ENCODE measurements around the gene CEACAM21.

CEACAM21 gene

DNA sequence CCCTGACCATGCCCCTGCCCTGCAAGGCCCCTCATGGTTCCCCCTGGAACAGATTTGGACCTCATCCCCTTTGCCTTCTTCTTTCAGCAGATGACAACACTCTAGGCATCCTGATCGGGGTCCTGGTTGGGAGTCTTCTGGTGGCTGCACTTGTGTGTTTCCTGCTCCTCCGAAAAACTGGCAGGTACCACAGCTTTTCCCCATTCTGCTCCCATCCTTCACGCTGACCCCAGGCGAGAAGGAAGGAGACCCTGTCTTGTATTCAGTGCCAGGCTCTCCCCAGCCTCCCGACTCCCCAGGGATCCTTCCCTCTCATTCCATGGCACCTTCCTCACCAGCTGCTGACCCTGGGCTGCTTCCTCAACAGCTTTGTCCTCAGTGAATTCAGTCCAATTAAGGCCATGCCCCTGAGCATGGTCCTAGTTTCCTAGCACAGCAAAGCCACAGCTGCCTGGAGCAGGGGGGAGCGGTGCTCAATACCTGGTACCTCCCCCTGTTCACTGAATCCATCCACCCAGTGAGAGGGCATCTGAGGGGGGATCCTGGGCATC lies 8.4 kb downstream of the CEACAM21 start:
- no peak for FAIRE-seq
- no peak for DNase-seq (ENCODE audit: insufficient read length, low spot score)

DNA sequence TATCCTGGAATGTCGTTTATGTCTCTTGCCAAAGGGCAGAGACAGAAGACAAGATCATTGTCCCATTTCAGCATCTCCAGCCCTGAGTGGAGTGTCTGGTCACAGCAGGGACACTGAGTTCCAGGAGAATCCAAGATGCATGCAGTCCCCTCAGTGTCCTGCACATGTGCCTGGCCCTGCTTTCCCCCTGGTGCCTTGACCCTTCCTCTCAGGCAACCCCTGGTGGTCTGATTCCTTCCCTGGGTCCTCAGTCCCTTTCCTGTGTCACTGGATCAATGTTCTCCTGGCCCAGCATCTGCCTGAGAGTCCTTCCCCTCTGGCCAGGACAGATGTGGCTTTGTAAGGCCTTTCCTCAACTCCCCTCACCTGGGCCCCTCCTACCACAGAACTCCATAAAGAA lies 9.0 kb downstream of the CEACAM21 start:
- FAIRE-seq (no peak), DNase-seq (ENCODE audit: insufficient read length, low spot score) (no peak)

DNA sequence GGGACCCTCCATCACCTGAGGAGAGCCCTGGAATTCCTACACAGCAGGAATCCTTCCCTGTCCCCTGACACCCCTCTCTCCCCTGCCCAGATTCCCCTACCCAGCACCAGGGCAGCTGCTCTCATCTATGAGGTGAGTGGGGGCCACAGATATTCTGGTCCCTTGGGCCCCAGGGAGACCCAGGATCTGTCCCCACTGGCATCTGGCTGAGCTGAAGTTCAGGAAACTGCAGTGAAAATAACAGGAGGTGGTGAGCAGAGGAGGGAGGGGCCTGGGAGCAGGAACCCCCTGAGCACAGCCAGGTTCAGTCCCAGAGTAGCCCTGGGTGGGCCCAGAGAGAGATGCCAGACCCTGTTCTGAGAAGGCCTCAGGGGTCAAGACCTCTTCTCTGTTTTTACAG lies 10.1 kb downstream of the CEACAM21 start:
- DNase-seq (ENCODE audit: insufficient read length, low spot score) (no peak), FAIRE-seq (no peak)

DNA sequence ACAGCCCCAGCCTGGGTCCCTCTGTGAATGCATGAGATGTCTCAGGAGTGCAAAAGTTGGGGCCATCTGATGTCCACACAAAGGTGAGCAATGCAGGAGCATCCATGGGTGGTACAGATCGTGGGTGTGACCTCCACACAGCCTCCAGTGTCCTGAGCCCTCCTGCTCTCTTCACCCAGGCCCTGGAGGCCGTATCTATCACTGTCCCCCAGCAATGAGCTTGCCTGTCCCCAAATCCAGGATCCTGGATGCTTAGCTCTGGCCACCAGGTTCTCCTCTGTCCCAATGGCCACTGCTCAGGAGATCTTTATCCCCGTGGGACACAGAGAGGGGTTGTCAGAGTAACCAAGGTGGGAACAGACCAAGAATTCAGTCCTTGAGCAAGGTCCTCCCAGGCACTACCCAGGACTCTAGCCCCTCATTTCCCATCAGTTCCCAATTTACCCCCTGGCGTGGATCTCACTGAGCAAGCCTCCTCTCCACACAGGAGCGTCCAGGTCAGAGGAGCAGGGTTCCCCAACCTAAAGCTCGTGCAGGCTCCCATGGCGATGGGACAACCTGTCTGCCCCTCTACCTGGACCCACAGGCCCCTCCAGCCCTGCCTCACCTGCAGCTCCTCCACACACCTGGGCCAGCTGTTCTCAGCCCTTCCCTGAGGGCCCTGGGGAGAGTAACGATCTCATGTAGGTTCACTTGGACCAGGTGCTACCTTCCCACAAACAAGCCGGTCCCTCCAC lies 11.3 kb downstream of the CEACAM21 start:
- FAIRE-seq (no peak), DNase-seq (ENCODE audit: insufficient read length, low spot score) (no peak)

DNA sequence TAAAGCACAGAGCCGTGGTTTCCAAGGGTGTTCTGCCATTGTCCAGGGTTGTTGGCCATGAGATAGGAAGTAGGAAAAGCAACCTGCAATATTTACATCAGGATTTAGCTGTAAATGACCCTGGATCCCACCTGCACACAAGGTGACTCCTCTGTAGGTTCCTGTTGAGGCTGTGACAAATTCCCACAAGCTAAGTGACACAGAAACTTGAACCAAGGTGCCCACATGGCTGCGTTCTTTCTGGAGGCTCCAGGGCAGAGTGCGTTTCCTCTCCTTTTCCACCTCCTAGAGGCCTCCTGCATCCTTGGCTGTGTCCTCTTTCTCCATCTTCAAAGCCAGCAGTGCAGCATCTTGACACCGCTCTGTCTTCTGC lies 11.9 kb downstream of the CEACAM21 start:
- no peak for DNase-seq (ENCODE audit: insufficient read length, low spot score)

DNA sequence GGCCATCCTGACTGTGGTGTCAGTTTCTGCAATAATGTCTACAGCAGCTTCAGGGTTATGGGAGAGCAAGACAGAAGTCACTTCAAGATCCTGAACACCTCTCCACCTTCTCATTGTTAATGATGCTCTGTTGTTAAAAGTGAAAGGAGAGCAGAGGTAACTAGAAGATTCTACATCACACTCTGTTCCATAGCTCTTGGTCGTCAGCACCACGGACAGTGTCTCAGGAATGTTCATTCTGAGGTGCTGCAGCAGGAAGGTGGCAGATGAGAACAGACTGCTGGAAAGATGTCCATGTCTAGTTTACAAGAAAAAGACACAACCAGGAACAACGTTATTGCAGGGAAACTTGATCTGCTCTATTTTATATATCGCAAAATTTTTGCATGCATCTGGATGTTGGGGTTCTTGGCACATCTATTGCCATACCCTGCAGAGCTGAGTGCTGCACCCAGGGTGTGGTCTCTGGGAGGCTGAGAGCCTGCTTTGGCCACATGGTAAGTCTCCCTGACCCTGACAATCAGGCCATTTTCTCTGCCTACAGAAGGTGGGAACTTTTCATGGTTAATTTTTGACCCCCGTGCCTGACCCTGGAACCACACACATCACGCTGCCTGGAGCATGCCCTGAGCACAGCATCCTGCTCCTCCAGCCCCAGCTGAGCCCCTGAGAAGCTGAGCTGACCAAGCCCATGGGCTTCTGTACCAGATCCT lies 12.7 kb downstream of the CEACAM21 start:
- DNase-seq (ENCODE audit: insufficient read length, low spot score) (no peak), FAIRE-seq (no peak)

More for the DNA sequence above, 11.9 kb downstream of the CEACAM21 start:
- no peak for FAIRE-seq

DNA sequence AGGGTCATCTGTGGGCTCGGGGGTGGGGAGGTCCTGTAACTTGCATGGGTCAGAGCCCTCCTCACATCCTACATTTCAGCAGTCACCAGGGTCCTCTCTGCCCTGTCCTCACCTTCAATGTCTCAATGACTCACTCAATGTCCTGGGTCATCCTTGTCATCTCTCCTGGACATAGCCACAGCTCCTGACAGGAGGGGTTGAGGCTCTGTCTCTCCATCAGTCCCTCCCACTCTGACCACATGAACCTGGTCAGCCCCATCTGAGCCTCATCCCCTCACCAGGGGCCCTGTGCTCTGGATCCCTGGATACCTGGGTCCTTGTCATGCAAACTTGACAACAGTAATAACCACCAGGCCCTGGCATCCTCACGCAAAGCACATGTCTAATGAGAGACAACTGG lies 13.4 kb downstream of the CEACAM21 start:
- FAIRE-seq (no peak), DNase-seq (ENCODE audit: insufficient read length, low spot score) (no peak)

DNA sequence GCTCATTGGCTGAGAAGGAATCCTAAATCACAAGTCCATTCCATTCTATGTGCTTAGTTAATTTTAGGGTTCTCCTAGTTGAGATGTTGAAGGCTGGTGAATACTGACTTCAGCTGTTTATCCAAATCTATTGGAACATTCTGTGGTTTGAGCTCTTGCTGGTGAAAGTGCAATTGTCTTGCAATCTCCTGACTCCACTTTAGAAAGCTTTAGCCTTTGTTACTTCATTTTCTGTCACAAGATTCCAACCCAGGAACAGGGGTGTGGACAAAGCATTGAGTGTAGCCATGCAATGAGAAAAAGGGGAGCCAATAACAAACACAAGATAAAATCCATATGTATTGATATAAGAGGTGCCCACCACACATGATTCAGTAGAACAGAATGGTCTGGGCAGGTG lies 15.0 kb downstream of the CEACAM21 start:
- DNase-seq (ENCODE audit: insufficient read length, low spot score) (no peak), FAIRE-seq (no peak)

DNA sequence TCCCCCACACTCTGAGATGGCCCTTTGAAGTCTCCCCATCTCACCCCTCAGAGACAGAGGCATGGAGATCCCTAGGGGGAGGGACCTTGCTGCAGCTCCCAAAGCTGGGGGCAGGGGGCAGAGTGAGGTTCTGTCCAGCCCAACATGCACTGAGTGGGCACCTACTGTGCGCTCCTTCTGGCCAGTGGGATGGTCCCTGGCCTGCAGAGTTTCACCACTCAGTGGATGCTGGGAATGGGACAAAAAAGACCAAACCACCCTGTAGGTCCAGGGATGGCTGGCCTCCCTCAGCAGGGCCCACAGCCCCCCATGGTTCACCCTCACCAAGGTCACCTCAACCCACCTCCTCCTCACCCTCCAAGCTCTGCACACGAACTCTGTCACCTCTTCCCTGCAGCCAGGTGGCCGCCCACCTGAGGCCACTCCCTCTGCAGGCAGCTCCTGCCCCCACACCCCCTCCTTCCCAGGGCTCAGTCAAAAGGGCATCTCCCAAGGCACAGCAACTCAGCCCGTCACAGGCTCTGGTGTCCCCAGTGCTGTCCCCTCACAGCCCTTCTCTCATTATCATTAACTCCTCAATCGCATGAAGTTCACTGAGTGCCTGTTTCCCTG lies 16.1 kb downstream of the CEACAM21 start:
- FAIRE-seq (no peak), DNase-seq (ENCODE audit: insufficient read length, low spot score) (no peak)

DNA sequence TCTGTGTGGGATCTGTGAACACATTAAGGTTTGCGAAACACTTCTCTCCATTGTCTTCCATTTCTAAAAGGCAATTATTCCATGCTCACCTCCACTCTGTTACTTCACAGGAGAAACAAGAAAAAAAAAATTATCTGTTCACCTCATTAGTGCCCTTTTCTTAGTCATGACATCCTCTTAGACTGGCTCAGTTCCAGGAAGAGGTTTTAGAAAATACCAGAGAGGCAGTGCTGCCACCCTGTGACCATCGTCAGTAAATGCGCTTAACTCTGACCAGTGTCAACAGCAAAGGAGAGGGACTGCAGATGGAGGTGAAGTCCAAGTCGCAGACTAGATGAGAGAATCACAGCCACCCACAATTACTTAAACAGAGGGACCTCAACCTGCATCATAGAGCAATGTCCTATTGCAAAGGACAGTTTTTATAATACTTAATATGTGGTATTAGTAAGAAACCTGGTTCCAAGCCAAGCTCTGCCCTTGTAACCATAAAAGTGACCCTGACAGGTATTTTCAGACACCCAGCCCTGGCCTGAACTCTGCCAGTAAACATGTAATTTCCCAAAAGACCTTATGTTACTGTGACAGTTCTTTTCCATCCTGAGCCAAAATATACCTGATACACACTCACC lies 19.4 kb downstream of the CEACAM21 start:
- DNase-seq (ENCODE audit: insufficient read length, low spot score) (peak; percentile 57), FAIRE-seq (peak; percentile 97)

DNA sequence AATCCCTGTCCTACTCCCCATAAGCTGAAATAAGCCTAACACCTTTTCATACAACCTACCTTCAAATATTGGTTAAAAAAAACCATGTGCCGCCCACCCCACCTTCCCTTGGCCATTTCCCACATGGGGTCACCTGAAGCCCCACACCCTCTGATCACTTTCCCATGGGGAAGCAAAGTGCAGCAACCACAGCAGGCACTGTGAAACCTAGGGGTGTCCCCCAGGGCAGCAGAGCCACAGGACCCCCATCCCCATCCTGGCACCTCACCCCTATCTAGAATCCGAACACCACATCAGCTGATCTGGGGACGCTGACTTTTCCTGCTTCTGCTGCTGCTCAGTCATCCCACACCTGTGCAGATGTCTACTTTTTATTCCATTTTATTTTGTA lies 19.9 kb downstream of the CEACAM21 start:
- DNase-seq (ENCODE audit: insufficient read length, low spot score) (no peak), FAIRE-seq (no peak)

DNA sequence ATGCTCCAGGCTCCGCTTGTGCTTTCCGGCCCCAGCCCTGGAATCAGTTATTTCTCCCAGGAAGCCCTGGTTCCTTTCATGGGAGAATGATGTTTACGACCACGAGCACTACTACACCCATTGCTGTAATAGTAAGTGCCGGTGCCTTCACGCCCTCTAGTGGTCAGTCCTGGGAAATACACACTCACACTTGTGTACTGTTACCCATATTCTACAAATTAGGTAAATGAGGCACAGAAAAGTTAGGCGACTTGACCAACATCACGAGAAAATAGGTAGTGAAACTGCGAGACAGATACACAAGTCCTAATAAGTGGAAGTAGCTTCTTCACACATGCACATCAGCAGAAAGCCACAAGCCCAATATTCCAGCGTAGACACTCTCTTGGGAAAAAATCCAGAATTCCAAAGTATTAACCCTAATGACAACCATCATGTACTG lies 21.7 kb downstream of the CEACAM21 start:
- DNase-seq (ENCODE audit: insufficient read length, low spot score), result peak; percentile 80
- FAIRE-seq, result peak; percentile 97

DNA sequence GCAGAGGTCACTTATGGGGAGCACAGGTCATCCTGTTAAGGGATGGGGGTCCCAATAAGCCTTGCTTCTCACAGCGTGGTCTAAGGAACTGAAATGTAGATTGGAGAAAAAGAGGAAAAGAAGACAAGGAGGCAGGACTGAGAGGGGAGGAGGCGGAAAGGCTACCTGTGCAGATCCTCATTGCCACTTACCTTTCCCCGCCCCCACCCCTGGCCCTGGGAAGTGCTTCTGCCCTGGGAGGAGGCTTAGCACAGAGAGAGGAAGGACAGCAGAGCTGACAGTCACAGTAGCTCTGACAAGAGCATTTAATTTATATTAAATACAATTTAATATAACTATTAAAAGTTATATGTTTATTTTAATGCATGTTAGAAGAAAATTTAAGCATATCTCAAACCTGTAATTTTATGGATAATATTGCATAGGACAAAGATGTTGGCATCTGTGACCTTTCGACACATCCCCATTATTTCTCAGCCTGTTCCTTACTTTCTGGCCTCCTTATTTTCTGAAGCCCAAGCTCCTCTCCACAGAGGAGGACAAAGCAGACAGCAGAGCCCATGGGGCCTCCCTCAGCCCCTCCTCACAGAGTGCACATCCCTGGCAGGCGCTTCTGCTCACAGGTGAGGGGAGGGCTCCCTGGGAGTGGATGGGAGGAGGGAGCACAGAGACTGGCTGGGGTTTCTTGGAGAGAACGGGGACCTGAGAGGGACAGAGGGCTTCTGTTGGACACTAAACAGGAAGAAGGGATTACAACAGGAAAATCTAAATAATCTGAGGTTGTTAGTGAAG lies 23.4 kb downstream of the CEACAM21 start:
- no peak for FAIRE-seq
- no peak for DNase-seq (ENCODE audit: insufficient read length, low spot score)

DNA sequence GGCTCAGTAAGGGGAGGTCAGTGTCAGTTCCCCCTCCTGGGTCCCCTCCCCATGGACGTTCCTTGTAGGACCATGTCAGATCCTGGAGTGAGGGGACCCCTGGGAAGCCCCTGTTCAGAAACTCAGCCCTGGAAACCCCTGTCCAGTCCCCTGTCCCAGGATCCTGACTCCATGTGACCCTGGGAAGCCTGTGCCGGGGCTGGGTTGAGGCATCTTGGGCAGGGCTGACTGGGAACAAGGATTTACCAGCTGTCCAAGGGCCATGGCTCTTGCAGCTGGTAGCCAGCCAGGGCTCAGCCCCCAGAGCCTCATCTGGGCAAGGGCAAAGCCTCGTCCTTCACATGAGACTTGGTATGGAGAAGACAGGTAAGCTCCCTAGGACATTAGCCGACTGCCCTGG lies 25.8 kb downstream of the CEACAM21 start:
- no peak for FAIRE-seq

DNA sequence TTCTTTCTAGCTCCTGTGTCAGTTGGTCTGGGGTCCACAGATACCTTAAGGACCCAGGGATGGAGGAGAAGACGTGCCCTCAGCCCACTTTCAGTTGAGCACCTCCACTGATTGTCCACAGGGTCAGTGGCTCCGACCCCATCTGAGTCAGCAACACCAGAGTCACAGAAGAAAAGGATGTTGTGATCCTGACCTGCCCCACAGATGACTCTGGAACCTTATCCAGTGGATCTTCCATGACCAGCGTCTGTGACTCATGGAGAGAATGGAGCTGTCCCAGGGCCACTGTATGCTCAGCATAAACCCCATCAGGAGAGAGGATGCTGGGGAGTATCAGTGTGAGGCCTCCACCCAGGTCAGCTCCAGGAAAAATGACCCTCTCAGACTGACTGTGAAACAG lies 28.9 kb downstream of the CEACAM21 start:
- DNase-seq (ENCODE audit: insufficient read length, low spot score) (no peak), FAIRE-seq (no peak)

More for the DNA sequence above, 25.8 kb downstream of the CEACAM21 start:
- no peak for DNase-seq (ENCODE audit: insufficient read length, low spot score)

DNA sequence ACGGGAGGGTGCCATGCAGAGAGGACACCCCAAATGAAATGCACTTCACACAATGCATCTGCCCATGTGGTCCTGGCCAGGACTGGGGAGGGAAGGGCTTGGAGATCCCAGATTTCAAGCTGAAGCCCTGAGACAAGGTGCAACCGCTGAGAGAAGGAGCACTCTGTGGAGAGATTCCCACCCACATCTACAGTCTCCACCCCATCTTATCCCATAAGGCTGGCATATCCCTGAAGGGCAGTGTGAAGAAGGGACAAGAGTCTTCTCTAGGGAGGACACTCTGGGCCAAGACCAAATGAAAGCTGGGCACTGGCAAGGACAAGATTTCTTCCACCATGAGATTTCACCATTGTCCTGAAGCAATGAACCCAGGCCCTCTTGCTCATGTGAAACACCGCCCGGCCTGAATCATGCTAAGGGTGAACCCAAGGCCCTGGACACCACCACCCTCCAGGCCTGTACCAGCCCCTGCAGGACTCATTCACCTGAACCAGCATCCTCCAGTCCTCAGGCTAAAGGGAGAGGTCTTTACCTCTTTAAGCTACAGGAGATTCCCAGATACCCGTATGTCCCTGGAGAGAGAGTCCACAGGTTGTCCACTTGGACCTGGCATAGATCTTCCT lies 30.4 kb downstream of the CEACAM21 start:
- FAIRE-seq, result no peak
- DNase-seq (ENCODE audit: insufficient read length, low spot score), result no peak

DNA sequence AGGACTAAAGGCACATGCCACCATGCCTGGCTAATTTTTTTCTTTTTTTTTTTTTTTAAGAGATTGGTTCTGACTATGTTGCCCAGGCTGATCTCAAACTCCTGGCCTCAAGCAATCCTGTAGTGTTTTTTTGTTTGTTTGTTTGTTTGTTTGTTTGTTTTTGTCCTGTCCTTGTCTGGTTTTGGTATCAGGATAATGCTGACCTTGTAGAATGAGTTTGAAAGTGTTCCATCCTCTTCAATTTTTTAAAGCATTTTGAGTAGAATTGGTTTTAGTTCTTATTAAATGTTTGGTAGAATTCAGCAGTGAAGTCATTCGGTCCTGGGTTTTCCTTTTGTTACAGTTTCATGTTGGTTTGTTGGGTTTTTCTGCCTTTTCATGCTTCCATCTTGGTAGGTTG lies 31.7 kb downstream of the CEACAM21 start:
- FAIRE-seq, result no peak
- no peak for DNase-seq (ENCODE audit: insufficient read length, low spot score)

DNA sequence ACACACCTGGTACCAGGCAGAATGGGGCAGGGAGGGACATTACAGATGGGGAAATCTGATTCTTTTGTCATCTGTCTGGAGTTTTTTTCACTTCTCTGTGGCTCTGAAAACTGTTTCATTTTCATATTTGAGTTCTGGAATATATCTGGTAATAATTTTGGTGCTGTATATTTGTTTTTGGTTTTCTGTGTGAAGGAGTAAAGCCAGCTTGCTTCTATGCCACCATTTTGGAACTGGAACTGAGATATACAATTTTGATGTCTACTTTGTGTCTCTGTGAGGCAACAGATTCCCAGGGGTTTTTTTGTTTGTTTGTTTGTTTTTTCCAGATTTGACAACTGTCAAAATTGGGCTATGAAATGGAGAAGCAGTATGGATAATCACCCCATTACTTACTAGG lies 34.8 kb downstream of the CEACAM21 start:
- no peak for FAIRE-seq

DNA sequence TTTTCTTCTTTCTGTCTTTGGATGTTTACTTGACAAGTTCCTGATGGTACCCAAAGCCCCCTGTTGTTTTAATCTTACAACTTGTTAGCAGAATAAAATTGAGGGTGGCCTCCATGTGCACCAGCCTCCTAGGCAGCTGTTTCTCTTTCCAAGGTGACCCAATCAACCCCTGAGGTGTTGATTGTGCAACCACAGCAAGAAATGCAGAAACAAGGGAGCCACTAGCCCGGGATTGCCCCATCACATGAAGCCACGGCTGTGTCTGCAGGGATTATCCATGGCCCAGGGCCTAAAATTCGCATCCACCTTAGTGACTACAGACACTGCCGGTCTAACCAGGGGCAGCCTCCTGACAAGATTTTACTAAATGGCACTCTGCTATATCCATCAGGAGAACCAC lies 36.5 kb downstream of the CEACAM21 start:
- FAIRE-seq (no peak), DNase-seq (ENCODE audit: insufficient read length, low spot score) (no peak)

More for the DNA sequence above, 34.8 kb downstream of the CEACAM21 start:
- DNase-seq (ENCODE audit: insufficient read length, low spot score), result no peak

DNA sequence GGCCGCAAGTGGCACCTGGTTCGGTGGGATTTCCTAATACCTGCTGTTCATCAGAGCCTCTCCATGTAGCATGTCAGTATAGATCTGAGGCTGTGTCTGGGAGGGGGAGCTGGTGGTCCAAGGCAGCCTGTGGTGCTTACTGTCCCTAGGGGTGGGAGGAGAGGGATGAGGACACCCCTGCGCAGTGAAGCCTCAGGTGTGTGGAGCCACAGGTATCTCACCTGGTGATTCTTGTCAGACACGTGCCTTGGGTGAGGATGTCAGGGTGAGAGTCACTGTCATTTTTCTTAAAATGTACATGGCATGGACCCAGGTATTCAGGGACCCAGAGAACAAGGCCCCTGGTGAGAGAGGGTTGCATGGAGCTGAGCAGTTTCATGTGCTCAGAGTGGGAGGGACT lies 39.2 kb downstream of the CEACAM21 start:
- DNase-seq (ENCODE audit: insufficient read length, low spot score) (no peak), FAIRE-seq (no peak)
